ENCODE results near the gene CHRNB2.

DNA sequence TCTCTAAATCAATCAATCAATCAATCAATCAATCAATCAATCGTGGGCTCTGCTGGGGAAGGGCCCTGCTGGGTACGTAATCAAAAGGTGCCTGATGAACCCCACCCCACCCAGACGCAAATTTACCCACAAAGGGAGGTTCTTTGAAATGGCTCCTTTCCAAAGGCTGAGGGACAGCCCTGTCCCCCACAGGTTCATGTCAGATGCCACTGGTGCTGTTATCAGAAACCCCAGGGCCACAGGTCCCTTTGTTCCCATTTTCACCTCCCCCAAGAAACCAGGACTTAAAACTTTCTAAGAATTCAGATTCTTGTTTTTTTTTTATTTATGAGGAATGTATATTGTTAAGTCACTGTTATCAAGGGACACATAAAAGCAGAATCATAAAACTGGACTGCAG lies 14.2 kb downstream of the CHRNB2 start:
- no peak for TF ChIP-seq POLR2A (IDR thresholded peaks at IDR 0.05)
- TF ChIP-seq, protein P1, sequence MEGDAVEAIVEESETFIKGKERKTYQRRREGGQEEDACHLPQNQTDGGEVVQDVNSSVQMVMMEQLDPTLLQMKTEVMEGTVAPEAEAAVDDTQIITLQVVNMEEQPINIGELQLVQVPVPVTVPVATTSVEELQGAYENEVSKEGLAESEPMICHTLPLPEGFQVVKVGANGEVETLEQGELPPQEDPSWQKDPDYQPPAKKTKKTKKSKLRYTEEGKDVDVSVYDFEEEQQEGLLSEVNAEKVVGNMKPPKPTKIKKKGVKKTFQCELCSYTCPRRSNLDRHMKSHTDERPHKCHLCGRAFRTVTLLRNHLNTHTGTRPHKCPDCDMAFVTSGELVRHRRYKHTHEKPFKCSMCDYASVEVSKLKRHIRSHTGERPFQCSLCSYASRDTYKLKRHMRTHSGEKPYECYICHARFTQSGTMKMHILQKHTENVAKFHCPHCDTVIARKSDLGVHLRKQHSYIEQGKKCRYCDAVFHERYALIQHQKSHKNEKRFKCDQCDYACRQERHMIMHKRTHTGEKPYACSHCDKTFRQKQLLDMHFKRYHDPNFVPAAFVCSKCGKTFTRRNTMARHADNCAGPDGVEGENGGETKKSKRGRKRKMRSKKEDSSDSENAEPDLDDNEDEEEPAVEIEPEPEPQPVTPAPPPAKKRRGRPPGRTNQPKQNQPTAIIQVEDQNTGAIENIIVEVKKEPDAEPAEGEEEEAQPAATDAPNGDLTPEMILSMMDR (IDR thresholded peaks at IDR 0.05) = no peak
